HS-27A (cell line): ENCODE results near the gene UNC5B.

ENCODE experiments used
- DNase-seq: peaks from one replicate; pipeline ENCODE4 v3.0.0-alpha.2; 2012; ENCODE audit warnings: low read depth, missing footprints

UNC5B gene

DNA sequence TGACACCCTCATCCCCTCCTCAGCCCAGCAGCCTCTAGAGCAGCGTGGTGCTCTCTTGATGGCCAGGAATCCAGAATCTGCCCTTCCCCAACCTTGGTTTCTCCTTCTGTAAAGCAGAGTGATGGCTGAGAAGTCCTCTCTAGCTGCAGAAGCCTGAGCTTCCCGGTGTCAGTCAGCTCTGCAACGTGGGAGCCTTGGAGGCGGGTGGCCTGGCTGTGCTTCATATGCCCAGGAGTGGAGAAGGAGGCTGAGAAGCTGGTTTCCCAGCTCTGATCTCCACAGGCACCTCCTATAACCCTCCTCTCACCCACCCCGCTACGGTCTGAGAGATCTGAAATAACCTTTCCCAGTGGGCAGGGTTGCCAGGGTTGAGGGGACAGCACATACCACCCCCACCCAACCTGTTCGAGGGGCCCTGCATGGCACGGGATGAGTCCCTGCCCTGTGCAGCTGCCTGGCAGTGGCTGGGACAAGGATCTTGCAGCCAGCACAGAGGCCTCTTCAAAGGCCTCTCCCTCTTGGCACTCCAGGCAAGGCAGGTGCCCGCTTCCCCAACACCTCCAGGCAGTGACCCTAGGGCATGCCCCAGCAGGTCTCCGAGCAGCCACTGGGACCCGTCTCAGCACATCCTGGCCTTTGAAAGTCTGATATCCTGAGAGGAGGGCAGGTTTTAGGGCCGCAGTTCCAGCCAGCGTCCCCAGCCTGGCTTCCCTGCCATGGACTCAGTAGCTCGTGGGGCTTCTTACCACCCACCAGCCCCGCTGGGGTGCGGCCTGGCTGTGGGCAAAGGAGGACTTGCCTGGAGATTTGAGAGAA lies 88.4 kb downstream of the UNC5B start:
- no peak for DNase-seq

DNA sequence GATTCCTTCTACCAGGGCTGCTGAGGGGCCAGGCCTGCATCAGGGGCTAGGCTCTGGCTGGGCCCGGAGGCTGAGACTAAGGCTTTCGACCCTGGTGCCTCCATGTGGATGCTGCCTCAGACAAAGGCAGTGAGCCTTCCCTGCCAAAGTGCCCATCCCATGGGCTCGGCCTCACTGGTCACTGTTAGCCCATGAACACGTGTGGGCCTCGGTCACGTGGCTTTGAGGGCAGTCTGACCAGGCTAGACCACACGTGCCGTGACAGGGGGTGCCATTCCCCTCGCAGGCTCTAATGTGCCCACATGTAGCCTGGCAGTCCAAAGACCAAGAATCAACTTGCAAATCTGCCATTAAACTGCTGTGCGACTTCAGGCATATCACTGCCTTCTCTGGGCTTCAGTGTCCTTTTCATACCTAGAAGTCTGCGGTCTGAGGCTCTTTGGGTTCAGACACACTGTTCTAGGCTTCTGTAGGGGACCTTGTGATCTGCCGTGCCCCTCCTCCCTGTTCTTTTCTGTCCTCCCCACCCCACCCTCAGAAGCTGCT lies 89.1 kb downstream of the UNC5B start:
- no peak for DNase-seq

DNA sequence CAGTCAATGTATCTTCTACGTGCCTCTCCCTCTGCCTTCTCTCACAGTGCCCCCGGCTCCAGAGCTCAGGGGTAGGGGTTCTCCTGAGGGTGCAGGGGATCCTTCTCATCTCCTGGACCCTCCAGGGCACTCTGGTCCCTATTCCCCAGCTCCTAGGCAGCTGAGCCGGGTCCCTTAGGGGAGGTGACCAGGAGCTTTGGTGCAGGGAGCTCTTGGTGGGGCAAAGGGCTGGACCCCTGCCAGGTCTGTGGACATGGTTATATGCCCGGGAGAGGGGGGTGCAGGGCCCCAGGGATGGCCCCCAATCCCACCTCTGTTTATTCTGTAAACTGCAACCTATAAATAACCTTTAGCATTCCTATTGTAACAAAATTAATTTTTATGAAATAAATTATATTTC lies 90.1 kb downstream of the UNC5B start:
- no peak for DNase-seq

DNA sequence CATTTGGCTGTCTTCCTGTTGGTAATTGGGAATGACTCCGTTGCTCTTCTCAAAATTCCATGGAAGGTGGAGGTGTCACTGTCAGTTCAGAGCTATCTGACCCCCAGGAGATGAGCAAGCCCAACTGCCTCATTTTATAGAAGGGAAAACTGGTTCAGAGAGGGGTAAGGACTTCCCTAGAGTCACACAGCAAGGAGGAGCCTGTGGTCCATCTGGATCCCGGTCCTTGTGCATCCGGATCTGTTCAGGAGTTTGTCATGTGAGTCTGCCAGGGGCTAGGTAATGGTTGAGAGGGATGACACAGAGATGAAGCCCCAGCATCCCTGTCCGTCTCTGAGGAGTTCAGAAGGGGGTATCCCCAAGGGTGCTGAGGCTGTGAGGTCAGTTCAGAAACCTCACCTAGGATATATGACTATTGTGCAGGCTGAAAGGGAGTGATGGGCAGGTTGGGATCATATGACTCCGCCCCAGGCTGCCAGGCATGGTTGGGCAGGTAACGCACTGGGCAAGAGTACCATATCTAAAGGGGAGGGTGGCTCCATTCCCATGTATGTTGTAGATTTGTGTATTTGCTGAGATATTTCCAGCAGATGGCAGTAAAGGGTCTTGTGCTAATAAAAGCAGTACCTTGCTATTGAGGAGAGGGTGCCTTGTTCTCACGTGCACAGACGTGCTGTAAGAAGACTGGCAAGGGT lies 90.7 kb downstream of the UNC5B start:
- DNase-seq, result no peak

DNA sequence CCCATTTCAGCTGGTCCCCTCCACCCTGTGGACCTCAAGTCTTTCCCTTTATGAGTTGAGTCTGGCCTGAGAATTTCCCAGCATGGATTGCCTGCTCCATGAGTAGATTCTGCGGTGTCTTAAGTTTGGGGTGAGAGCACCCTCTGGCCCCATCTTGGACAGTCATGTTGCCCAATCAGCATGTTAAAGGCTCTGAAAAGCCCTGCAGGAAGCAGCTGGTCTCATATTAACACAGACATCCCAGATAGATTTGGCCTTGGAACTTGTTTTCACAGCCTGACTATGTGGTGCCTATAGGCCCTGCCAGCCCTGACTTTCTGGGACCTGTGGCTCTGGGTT lies 91.2 kb downstream of the UNC5B start:
- no peak for DNase-seq

DNA sequence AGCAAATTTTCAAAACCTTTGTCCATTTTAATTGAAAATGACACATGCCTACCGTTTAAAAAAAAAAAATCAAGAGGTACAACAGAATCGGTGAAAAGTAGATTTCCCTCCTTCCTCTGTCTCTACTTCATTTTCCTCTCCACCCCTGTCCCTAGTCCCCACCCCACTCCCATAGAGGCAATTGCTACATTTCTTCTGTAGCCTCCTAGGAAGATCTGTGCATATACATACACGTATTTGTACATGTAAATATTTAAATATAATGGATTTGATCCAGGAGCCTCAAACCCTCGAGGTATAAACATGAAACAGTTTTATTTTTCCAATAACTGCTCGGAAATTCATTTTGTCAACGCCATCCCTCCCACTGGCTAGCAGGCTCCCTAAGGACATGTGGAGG lies 92.5 kb downstream of the UNC5B start:
- DNase-seq, result no peak

DNA sequence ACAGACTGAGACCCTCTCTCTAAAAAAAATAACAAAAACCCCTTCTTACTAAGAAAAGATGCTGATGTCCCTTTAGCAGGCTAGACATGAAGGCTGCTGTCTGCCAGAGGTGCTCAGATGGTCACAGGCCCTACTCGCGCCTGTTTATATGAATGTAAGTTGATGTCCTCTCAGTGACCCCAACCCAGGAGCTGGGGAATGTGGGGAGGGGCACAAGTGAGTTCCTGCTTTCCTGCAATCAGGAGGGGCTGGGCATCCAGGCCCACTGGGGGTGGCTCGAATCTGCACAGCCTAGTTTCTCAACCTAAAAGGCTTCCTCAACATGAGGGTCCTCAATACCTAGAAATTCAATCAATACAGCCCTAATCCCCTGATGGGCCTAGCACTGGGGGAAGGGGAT lies 94.6 kb downstream of the UNC5B start:
- no peak for DNase-seq

DNA sequence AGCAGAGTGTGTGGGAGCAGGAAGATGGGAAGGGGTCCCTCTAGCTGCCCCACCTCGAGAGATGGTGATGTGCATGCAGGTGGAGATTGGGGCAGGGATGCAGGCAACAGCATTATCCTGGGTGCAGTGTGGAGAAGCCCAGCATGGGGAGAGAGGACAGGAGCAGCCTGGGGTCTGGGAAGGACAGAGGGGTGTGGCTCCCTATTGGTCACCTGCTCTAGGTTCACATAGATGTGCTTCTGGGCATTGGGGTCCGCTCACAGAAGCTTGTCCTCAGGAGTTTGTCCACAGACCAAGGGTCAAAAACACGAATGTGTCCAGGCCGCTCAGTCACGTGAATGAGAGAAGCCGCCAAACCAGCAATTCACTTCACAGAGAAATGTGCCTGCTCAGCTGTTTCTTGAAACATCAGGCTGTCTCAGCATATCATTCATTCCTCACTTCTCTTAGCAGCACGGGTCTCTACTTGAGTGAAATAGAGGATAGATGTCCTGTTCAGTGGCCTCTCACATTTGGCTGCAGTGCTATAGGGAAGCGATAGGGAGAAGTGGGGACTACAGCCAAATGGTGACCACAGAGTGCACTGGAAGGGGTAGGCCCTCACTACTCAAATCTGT lies 95.2 kb downstream of the UNC5B start:
- no peak for DNase-seq

DNA sequence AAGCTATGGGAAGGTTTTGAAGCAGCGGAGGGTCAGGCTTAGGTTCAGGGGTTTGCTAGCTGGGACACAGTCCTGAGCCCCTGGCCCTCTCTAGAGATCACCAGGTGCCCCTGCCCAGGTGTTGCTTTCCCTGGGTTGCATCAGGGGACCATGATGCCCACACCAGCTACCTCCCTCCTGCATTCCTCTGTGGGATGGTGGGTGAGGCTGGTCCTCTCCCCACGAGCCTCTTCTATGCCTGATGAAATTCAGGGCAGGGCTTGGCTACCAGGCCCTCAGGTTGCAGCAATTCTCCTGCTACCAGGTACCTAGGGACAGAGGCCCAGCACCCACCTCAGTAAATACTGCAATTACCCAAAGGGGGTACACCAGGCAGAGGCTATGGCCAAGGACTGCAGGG lies 95.9 kb downstream of the UNC5B start:
- no peak for DNase-seq

DNA sequence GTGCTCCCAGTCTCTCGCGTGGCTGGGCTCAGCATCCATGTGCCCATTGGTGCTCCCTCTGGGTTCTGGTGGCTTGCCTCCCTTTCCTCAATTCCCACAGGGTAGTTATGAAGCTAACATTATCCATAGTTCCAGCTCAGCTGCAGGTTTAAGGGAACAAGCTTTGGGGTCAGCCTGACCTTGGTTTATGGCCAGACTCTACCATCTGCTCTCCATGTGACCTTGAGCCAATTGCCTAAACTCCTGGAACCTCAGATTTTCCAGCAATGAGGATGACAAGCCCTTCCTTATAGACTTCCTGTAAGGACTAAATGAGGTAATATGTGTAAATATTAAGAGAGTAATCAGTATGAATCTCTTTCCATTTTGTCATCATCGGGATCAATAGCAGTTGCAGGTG lies 96.6 kb downstream of the UNC5B start:
- DNase-seq, result no peak

DNA sequence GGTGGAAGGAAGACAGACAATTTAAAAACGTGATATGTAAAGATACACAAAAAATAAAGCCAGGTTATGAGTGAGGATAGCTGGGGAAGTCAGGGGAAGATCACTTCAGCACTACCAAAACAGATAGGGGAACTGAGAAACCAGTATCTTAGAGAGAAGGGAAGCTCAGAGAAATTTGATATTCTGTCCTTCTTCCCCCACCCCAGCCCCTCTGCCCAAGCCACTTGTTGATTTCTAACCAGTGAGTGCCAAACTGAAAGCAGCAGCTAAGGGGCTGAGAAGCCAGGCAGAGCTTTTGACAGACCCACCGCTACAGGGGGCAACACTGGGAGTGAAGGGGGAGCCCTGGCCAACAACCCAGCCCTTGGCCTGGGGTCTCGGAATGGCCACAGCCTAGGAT lies 97.5 kb downstream of the UNC5B start:
- no peak for DNase-seq

DNA sequence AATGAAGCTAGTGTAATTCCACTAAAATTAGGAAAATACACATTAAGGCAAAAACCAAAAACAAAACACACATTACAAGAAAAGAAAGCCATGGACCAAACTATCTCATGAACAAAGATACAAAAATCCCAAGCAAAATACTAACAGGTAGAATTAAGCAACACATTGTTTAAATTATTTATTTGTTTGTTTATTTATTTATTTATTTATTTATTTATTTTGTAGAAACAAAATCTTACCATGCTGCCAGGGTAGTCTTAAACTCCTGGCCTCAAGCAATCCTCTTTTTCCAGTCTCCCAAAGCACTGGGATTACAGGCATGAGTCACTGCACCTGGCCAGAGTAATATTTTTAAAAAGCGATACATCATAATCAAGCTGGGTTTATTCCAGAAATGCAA lies 99.8 kb downstream of the UNC5B start:
- DNase-seq, result no peak

DNA sequence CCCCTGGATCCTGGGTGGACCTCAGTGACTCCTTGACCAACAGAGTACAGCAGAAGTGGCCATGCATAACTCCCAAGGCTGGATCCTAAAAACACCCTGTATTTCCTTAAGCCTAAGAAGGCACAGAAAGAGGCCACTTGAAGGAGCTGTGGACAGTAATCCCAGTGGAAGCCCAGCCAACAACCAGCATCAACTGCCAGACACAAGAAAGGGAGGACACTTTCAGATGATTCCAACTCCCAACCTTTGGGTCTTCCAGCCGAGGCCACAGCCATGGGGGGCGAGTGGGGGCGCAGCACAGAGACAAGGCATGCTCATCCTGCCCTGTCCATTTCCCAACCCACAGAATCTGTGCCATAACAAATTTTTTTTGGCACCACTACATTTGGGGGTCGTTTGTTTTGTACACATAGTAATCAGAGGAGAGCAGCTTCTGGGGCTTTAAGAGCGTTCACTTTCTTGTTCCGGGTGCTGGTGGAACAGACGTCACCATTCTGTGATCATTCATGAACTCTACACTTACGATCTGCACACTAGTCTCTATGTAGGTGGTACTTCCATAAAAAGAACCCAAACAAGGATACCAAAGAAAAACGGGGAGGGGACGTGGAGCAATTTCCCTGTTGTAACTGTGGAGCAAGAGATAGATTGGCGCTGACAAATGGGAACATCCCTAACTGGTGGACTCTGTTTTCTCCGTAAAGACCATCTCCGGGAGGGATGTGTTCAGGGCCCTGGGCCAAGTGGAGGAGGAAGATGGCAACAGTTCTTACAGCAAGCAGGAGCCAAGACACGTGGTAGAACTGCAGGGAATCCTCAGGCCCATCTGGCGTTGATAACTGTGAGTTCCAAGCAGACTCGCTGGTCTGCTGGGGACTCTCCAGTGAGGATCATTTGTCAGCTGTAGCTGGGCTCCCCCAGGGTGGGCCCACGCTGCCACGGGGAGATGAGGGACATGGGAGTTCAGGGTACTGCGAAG lies 100.7 kb downstream of the UNC5B start:
- DNase-seq, result no peak

DNA sequence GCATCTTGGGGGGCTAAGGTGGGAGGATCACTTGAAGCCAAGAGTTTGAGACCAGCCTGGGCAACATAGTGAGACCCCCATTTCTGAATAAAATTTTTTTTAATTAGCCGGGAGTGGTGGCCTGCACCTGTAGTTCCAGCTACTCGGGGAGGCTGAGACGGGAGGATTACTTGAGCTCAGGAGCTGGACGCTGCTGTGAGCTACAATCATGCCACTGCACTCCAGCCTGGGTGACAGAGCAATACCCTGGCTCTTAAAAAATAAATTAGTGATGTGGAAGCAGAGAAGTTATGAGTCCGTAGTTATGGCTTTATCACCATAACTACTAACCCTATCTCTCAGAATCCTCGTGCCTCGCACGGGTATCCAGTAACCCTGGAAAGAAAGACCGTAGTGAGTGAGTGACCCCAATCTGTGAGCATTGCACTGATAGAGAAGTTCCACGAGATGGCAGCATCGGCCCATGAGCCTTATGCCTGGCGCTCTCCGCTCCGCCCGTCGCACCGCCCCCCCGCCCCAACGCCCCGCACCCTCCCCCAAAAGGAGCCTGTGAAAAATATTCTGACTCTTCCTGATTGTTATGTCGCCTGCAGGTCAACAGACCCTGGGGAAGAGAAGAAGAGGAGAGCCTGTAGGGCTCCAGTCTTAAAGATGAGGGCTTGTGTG lies 101.8 kb downstream of the UNC5B start:
- no peak for DNase-seq

DNA sequence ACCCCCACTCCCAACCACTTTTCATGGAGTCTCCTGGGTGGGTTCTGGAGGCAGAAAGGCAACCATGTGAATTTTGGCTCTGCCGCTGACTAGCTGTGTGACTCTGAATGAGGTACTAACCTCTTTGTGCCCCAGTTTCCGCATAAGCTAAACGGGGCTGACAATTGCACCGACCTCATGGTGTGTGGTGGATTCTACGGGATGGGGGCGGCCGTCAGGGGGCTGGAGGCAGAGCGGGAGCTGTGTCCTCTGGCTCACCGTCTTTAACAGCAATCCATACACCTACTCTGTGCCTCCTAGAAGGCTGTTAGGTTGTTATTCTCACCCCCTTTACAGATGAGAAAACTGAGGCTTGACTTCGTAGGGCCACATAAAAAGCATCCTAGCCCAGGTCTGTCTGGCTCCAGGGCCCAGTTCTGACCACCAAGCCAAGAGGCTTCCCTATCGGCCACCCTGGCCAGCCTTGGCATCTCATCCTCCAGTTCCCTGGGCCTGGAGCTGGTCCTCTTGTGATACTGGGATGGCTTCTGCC lies 102.4 kb downstream of the UNC5B start:
- DNase-seq, result no peak

DNA sequence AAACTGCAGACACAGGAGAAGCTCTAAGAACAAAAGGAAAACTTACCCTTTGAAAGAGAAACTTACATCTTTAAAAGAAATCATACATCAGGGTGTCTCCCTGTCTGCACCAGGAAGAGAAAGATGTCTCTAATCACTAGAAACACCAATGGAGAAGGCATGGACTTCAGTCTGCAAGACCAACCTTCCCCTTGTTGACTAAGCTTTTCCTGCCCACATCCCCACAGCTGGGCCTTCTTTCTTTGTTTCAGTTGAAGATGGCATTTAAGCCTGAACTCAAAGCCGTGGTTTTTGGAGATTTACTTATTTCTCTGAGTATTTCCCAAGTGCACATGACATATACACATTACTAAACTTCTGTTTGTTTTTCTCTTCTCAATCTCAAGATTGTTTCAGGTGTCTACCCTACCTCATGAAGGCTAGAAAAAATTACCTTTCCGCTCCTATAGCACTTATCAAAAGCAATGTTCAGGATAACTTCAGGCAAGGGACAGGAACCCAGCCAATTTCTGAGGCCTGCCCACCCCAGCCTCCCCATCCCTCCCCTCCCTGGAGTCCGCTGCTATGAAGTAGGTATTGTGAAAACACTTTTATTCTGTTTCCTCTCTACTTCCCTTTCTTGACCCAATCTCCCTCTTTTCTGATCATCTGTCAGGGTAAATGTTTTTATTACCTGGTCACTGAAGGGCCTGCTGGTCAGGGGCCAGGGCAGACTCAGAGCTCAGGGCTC lies 103.9 kb downstream of the UNC5B start:
- DNase-seq, result no peak

DNA sequence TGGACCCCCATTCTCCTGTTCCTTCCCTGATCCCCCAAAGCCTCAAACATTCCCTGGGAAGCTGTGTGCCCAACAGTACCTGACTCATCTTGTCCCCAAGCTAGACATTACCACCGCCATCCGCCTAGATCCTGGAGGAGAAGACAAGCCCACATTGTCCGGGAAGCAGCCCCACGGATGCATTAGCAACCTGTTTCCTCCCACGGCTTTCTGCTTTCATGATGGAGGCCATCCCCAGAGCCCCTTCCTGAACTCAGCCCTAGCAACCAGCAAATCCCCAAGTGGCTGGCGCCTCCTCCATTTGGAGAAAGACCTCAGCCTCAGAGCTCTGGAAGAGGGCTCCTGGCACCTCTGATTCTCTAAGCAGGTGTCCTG lies 104.4 kb downstream of the UNC5B start:
- DNase-seq, result no peak

DNA sequence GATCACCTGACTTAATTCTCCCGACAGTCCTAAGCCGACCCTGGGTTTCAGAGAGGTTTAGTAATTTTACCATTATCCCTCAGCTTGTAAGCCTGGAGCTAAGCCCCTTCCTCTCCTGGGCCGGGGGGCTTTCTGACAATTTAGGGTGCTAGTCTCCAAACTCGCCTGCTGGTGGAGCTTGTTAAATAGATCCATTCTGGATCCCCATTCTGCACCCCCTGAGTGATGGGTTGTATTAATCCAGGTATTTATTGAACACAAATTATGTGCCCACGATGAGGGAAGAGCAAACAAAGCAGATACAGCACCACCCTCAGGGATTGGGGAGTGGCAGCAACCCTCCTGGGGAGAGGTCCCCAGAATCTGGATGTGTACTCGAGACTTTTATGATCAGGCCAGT lies 105.4 kb downstream of the UNC5B start:
- no peak for DNase-seq

DNA sequence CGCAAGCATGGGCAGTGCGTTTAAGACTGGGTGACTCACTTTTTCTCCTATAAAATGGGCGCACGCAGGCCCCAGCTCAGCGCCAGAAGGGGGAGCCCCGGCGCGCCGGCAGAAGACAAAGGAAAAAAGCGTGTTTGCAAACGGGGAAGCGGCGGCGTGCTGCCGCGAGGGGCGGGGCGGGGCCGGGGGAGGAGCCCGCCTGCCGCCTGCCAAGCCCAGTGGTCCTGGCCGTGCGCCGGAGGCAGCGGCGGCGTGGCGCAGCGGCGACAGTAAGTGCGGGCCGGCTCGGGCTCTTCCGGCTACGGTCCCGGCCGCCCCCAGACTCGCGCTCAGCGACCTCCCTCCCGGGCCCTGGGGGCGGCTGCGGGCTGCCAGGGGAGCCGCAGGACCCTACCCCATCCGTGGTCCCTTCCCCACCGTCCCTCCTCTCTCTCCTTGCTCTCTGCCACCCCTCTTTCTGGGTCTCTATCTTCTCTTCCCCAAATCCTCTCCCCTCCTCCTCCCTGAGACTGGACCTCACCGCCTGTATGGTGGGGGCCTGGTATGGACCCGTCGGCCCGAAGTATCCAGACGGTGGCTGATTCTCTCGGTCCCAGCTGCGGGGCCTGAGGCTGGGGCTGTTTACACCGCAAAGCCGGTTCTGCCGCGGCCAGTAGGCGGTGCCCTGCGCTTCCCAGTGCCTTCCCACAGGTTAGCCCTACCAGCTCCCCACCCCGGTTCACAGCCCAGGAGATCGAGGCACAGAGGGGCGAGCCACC lies 106.9 kb downstream of the UNC5B start, which contains the start of gene SLC29A3:
SLC29A3 (plus strand) TSS at position 218 of the 758 bp plus-strand sequence; CDS start at position 269, 51 bp downstream.
- DNase-seq, result no peak
